ENCODE measurements around the gene NWD2. TPM values are rescaled to one million over a fixed set of nuclear protein-coding genes. Genes with fewer than 3 reads are reported as not detected.
A peak's percentile ranks its signal among the peaks of the same experiment; 100 is the strongest.

Gene NWD2
- total and polyA plus RNA-seq, 2 experiments from 2014 or later: 0.33 TPM; not detected in 1

DNA sequence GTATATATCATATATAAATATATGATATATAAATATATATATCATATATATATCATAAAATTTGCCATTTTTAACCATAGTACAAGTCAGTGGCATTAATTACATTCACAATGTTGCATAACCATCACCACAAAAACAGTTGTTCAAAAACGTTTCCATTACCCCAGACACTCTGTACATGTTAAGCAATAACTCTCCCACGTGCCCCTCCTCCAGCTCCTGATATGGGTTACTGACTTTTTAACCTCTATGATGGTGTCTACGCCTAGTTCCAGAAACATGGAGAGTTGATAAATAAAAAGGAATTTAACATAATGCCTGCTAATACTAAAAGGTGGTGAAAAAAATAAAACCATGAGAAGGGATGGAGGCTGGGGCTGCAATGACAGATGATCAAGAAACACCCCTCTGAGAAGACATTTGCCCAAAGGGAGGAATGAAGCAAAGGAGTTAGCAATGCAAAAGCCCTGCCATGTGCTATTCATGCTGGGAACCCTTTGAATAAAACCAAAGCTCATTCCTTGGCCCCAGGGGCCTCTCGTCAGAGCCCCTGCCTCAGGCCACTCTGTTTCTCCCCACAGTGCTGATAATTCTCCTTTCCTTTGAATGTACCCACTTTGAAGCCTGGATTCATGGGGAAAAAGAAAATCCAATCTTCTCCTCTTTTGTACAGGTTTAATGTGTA lies 144.3 kb downstream of the NWD2 start:
- no peak for DNase-seq (ENCODE audit: low spot score)
- no peak overlapping the region for H2AFZ ChIP-seq
- no peaks in the 10 kb centered on the region for H3K79me2 ChIP-seq
- no peaks in the 10 kb centered on the region for H4K20me1 ChIP-seq (ENCODE audit: insufficient read depth, poor library complexity, severe bottlenecking)
- H3K27ac ChIP-seq: no peak overlapping the region
- no peak overlapping the region for H3K4me3 ChIP-seq
- no peaks in the 10 kb centered on the region for H3K36me3 ChIP-seq (replicated peaks; ENCODE audit: insufficient read depth, low read depth)
- H3K9me3 ChIP-seq (ENCODE audit: low read depth): no peaks in the 10 kb centered on the region
- WGBS (ENCODE audit: low lambda C conversion rate, missing lambda C conversion rate): 51% methylated on average over 4 of the region's 4 CpGs
- no peaks in the 10 kb centered on the region for H3K27me3 ChIP-seq
- no peak for TF ChIP-seq EZH2 (IDR thresholded peaks at IDR 0.05; ENCODE audit: borderline replicate concordance)
- TF ChIP-seq, protein P1, sequence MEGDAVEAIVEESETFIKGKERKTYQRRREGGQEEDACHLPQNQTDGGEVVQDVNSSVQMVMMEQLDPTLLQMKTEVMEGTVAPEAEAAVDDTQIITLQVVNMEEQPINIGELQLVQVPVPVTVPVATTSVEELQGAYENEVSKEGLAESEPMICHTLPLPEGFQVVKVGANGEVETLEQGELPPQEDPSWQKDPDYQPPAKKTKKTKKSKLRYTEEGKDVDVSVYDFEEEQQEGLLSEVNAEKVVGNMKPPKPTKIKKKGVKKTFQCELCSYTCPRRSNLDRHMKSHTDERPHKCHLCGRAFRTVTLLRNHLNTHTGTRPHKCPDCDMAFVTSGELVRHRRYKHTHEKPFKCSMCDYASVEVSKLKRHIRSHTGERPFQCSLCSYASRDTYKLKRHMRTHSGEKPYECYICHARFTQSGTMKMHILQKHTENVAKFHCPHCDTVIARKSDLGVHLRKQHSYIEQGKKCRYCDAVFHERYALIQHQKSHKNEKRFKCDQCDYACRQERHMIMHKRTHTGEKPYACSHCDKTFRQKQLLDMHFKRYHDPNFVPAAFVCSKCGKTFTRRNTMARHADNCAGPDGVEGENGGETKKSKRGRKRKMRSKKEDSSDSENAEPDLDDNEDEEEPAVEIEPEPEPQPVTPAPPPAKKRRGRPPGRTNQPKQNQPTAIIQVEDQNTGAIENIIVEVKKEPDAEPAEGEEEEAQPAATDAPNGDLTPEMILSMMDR (IDR thresholded peaks at IDR 0.05; ENCODE audit: poor library complexity): no peak
- no peak for TF ChIP-seq EZH2phosphoT487 (IDR thresholded peaks at IDR 0.05; ENCODE audit: low read depth, severe bottlenecking, unreplicated experiment)
- H3K4me1 ChIP-seq (ENCODE audit: insufficient read depth): no peaks in the 10 kb centered on the region
- no peaks in the 10 kb centered on the region for H3K9me2 ChIP-seq (replicated peaks; ENCODE audit: insufficient read depth)
- no peak overlapping the region for H3K4me2 ChIP-seq

DNA sequence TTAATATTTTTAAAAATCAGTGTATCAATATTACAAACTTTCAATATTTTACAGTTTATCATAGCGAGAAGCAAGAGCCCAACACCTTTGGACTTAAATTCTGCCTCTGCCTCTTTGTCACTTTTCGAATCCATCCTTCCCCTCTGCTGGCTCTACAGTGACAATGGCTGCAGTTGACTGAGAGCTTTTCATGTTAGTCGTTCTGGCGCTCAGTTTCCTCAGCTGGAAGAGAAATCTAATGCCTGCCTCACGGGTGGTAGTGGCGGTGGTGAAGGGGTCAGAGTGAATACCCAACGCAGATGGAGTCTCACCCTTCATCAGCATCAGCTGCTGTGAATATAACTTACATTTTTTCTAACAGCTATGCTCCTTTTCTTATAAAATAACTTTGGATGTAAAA lies 144.8 kb downstream of the NWD2 start:
- Histone ChIP-seq H2AFZ (no peak overlapping the region), H3K9me3 (ENCODE audit: low read depth) (no peaks in the 10 kb centered on the region), H3K4me1 (ENCODE audit: insufficient read depth) (peaks cover 2% of the 10 kb centered on the region), H3K27me3 (no peaks in the 10 kb centered on the region), H4K20me1 (ENCODE audit: insufficient read depth, poor library complexity, severe bottlenecking) (no peaks in the 10 kb centered on the region), H3K79me2 (no peaks in the 10 kb centered on the region), H3K9me2 (replicated peaks; ENCODE audit: insufficient read depth) (no peaks in the 10 kb centered on the region), H3K4me2 (no peak overlapping the region), H3K27ac (no peak overlapping the region), H3K36me3 (replicated peaks; ENCODE audit: insufficient read depth, low read depth) (no peaks in the 10 kb centered on the region), H3K4me3 (no peak overlapping the region)
- no peak for DNase-seq (ENCODE audit: low spot score)
- 51% methylated on average over 7 of the region's 7 CpGs for WGBS (ENCODE audit: low lambda C conversion rate, missing lambda C conversion rate)
- TF ChIP-seq, protein P1 (IDR thresholded peaks at IDR 0.05; ENCODE audit: poor library complexity): no peak
- TF ChIP-seq EZH2phosphoT487 (IDR thresholded peaks at IDR 0.05; ENCODE audit: low read depth, severe bottlenecking, unreplicated experiment) (no peak), EZH2 (IDR thresholded peaks at IDR 0.05; ENCODE audit: borderline replicate concordance) (no peak)

- no peak overlapping the region for H3K27ac ChIP-seq
- H3K36me3 ChIP-seq (replicated peaks; ENCODE audit: insufficient read depth, low read depth): no peaks in the 10 kb centered on the region
- WGBS (ENCODE audit: low lambda C conversion rate, missing lambda C conversion rate): 32% methylated on average over 7 of the region's 7 CpGs
- H3K4me2 ChIP-seq: no peak overlapping the region
- peaks cover 3% of the 10 kb centered on the region for H3K4me1 ChIP-seq (ENCODE audit: insufficient read depth)
- H3K9me3 ChIP-seq (ENCODE audit: low read depth): no peaks in the 10 kb centered on the region
- H3K27me3 ChIP-seq: no peaks in the 10 kb centered on the region
- H3K79me2 ChIP-seq: no peaks in the 10 kb centered on the region
- no peaks in the 10 kb centered on the region for H3K9me2 ChIP-seq (replicated peaks; ENCODE audit: insufficient read depth)
- no peaks in the 10 kb centered on the region for H4K20me1 ChIP-seq (ENCODE audit: insufficient read depth, poor library complexity, severe bottlenecking)
- TF ChIP-seq, protein P1 (IDR thresholded peaks at IDR 0.05; ENCODE audit: poor library complexity): peak; percentile 83
- no peak for TF ChIP-seq EZH2phosphoT487 (IDR thresholded peaks at IDR 0.05; ENCODE audit: low read depth, severe bottlenecking, unreplicated experiment)
- no peak overlapping the region for H2AFZ ChIP-seq
- peak; percentile 80 for DNase-seq (ENCODE audit: low spot score)
- H3K4me3 ChIP-seq: no peak overlapping the region
Measured at GRCh38 chr4:37389967-37390580, 145.5 kb downstream of the NWD2 start.
